GM21423 (cell line): ENCODE measurements around the gene ZNF831.

Source experiments
- ATAC-seq: cut with Tn5 transposase; IDR thresholded peaks from one replicate; pipeline ENCODE4 v1.9.1; 2021; ENCODE audit warnings: mild to moderate bottlenecking, moderate library complexity; ENCODE audit not compliant: unreplicated experiment

The ZNF831 gene

DNA sequence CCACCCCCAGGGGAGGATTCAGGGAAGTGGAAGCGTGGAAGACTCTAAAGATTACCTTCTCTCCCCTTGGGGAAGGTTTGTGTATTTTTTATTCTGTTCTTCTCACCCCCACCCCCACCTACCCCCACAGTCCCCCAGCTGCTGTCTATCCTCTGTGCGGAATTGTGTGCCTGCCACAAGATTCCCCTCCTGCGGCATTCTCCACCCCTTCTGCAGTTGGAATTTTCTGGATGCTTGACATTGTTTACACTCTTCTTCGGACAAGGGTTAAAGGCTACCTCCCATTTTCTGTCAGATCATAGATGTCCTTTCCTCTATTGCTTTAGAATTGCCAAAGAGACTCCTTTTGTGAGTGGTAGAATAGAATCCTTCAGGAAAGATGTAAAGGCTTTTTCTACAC lies 76.4 kb downstream of the ZNF831 start:
- no peak for ATAC-seq

DNA sequence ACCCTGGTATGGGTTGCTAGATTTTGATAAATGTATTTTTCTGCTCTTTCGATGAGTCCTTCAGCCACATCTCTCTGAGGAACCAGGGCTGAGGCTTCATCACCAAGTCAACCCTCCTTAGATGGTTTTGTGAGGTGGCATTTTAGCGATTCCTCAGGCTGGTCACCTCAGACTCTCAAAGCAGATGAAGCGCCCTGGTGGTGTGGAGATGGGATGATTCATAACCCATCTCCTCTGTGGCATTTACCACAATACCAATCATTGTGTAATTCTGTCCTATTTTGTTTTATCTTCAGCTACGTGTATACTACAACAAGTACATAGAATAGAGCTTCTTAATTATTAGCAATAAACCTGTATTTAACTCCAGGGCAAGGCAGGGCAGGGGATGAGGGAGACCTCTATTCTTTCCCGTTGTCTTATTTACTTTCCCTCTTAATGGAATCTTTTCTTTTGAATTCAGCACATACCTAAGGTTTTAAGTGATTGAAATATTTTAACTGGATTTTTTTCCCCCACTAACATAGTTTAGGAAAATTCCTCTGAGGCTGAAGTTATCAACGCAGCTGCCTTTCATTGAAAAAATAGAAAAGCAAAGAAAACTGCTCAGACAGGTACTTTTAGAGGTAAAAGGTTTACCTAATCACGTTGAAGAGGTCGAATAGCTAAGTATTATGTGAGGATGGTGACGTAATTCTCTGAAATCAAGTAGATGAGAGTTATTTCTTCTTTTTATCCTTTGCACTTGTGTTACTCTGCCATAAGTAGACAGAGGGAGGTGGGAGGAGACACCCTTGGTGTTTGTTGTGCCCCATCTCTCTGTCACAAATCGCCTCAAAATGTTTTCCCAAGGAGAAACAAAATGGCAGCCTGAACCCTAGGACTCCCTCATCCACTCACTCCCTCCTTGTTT lies 79.3 kb downstream of the ZNF831 start:
- ATAC-seq = no peak

GRCh38 chr20:59246691-59247400 lies 83.2 kb downstream of the ZNF831 start:
- ATAC-seq = no peak

DNA sequence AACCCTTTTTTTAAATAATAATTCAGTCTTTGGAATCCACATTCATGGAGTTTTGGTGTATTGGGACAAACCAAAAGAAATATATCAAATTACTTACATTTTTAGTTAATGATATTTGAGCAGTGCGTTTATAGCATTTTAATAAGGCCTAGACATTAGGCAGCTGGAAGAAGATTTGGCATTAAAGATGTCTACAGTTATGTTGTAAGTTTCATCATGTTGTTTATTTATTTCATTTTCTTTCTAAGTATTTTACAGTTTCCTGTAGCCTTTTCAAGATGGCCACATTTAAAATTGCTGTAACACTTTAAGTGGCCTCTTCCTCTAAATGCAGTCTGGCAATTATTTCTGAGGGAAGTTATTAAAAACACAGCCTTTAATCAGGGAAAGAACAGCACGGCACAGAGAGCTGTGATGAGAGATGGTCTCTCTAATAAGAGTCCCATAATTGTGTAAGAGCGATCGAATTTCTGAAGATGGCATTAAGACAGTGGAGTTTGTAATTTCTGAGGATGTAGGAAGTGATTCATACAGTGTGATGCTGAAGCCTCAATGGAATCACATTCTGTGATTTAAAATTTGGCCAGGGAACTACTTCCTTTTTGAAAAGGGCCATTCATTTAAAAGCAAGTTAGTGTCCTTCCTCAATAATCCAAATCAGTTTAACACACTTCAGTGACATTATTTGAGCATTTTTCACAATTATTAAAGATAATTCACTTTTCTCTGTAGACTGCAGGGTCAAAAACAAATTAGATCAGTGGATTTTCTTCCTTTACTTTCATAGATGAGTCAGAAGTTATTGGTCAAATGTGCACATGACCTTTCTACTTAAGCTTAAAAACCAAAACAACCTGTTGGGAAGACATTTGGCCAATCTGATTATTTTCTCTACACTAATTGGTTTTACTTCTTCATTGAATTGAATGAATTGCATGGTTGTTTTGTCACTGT lies 84.4 kb downstream of the ZNF831 start:
- ATAC-seq = no peak

GRCh38 chr20:59250293-59250692 lies 86.7 kb downstream of the ZNF831 start:
- no peak for ATAC-seq

GRCh38 chr20:59253325-59253724 lies 89.7 kb downstream of the ZNF831 start:
- no peak for ATAC-seq

GRCh38 chr20:59253779-59254319 lies 90.2 kb downstream of the ZNF831 start:
- ATAC-seq = no peak

DNA sequence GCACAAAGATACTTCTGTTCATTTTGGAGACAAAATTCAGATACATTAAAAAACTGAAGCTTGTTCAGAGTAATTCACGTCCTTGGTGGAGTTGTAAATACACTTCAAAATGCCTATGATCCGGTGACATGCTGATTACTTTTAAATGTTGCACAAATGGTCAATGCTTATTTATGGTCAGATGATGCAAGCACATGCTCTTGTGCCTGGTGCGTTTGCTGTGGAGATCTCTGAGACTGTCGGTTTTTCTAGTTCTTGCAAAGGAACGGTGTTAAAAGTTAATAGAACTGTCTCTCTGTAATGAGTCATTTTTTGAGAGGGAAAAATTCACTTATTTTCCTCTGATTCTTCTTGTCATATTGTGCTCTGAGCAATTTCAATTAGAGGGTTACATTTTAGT lies 91.6 kb downstream of the ZNF831 start:
- no peak for ATAC-seq

- no peak for ATAC-seq
These were observed 94.6 kb downstream of the ZNF831 start for GRCh38 chr20:59258221-59258621.

DNA sequence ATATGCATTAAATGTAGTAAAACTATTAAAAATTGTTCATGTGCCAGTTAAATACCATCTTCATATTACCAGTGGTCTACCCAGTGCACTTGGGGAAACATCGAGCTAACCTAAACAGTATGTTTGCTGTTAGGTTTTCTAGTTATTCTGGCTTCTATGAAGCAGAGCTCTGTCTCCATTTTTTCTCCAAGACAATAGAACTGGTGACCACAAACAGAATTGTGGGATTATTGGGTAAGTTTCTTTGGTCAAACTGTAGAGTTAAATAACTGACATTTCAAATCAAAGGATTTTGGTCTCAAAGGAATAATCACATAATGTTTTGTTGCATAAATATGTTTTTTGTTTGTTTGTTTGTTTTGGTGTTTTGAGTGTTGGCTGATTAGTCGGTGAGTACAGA lies 96.3 kb downstream of the ZNF831 start:
- no peak for ATAC-seq

GRCh38 chr20:59265298-59265697 lies 101.7 kb downstream of the ZNF831 start:
- no peak for ATAC-seq

DNA sequence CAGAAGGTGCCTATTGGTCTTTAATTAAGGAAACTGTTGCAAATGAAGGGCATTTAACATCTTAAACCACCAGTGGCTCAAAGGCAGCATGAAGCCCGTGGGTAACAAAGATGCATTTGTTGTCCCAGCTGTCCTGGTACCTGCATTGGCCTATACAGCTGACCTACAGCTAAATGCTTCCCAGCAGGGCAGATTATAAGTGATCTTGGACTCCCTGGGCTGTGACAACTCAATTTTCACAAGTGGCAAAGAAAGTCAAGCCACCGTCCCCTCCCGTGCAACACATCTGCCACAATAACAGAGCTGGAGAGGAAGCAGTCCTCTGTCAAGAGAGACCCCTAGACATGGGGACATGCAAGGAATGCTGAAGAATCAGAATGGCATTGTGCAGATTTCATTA lies 105.2 kb downstream of the ZNF831 start:
- ATAC-seq = no peak

DNA sequence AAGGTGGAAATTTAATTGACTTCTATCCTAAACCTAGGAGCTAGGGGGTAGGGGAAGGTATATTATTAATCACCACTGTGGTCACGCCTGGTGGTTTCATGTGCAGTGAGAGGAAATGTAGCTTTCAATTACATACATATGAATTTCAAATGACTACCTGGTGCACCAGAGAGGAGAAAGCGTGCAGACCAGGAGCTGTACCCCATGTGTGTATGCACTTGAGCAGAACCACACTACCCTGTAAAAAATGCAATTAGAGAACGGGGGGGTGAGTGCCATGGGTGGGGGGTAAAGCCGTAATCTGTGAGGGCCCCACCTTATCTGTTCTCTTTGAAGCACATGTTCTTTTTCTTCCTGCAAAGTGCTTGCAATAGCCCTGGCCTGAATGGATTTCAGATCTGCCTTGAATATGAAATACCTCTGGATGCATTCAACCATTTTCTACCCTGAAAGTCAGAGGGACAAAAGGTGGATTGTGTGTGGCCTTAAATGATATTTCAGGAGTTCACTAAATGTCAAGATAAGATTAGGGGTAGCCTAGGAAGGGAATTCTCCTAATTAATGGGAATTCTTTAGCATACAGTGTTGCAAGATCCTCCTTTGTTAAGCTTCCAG lies 105.9 kb downstream of the ZNF831 start:
- no peak for ATAC-seq

DNA sequence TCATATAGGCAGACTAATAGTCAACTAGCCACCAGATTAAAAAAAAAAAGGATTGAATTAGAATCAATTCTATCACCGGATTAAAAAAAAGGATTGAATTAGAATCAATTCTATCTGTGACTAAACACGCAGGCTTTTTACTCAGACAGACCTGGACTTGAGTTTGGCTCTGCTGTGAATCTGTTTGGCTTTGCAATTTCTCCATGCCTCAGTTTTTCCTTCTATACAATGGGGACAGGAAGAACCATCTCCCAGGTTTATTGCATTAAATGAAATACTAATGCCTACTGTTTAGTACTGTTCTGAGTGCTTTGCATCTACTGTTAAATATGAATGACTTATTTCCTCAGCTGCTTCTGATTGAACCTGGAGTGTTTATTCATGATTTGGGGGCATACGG lies 106.8 kb downstream of the ZNF831 start:
- ATAC-seq = no peak

DNA sequence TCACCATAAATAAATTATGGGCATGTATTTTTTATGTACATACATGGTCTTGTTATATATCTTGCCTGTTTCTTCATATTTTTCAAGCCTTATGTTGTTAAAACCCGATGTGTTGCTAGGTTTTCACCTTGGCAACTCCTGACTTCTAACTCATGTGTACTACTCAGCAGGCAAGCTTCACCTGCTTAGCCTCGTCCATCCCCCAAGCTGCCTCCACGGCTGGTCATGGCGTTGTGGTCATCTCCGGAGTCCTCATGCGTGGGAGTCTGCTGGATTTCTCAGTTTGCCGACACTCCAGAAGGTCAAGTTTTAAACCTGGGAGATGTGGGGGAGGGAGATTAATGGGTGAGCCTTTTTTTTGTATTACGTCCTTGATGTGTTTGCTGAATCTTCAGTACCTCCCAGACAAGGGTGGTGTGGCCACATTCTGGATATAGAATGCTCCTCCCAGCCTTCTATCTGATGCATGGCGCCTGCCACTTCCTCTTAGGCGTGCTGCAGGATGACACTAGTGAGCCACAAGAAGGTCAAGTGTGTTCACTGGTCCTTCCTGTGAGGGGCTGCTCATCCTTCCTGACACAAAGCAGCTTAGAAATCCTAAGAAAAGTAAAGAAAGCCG lies 110.2 kb downstream of the ZNF831 start:
- no peak for ATAC-seq

DNA sequence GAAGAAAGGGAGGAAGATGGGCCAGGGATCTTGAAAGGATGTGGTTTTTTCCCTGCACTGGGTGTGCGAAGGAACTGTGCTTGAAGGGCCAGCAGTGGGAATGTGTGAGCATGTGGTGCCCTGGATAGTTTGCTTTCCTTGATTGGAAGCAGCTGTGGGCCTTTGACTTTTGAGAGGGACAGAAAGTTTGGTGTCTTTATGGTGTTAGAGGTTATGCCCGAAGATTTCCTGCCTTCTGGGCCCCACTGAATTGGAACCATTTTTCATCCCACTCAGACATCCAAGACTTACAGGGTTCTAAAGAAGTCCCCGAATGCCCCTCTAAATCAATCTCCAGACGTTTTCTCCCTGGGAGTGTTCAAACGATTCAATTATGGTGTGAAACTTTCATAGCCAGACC lies 113.3 kb downstream of the ZNF831 start:
- ATAC-seq = no peak

- ATAC-seq = no peak
These were observed 120.8 kb downstream of the ZNF831 start for GRCh38 chr20:59284470-59284869.

DNA sequence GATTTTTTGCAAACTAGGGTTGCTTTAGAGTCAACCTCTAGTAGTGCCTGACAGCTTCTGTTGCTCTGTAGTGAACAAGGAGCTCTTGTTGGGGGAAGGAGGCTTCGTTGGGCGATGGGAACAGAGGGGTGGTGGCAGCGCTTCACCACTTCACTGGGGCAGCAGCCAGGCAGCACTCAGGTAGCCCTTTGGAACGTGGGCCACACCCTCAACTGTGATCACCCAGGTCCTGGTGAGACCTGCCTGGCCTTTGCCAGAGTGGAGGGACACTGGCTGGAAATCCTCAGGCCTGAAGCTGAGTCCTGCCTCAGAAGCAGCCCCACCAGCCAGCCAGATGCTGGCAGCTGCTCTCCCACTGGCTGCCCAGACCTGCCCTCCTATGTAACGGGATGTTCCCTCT lies 126.4 kb downstream of the ZNF831 start:
- ATAC-seq = no peak

DNA sequence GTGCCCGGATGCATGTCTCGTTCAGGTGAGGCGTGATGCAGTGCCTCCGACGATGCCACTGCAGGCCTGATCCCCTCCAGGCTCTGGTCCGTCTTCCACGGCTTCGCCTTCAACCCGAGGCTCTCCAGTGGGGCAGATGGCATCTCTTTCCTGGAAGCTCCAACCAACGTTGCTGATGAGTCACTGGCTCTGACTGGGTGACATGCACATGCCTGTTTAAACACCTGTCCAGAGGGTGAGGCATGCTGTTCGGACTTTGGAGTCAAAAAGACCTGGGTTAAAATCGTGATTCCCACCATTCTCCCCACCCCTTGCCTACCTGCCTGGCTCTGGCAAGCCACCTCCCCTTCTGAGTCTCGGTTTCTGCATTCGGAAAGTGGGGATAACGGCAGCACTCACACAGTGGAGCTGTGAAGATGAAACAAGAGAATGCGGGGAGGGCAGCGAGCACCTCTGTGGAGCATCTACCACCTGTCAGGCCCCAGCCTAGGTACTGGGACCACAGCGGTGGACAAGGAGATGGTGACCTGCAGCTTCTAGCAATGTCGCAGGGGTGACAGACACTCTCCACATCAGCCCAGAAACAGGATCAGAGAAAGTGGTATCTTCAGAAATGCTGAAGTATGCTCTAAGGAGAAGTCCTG lies 128.2 kb downstream of the ZNF831 start:
- no peak for ATAC-seq
